ENCODE results near the gene KIFBP.

GRCh38 chr10:69005704-69006485, 17.3 kb downstream of the KIFBP start:
- TF ChIP-seq CTCF (conservative IDR thresholded peaks at IDR 0.05; ENCODE audit: low read length): no peak
- no peak for TF ChIP-seq EZH2phosphoT487 (IDR thresholded peaks at IDR 0.05; ENCODE audit: borderline replicate concordance)

All from Loucy (cell line).